ENCODE measurements around the gene DNPEP. TPM values are rescaled to one million over a fixed set of nuclear protein-coding genes. Genes with fewer than 3 reads are reported as not detected.

Gene DNPEP
- total RNA-seq, 6 experiments from 2014 or later, result 37.1 to 60.2 (median 47.0) TPM

DNA sequence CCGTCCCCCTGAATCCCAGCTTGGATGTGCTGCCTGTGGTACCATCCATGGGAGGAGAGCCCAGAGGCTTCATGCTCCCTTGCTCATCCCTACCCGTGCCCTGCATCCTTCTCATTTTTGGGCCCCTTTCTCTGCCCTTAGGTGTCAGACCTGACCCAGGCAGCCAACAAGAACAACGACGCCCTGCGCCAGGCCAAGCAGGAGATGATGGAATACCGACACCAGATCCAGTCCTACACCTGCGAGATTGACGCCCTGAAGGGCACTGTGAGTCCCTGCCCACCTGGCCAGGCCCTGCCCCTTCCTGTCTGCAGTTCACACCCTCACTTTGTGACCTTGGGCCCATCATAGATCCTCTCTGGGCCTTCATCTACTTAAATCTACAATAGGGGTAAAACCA lies 33.0 kb upstream of the DNPEP start:
- Histone ChIP-seq H3K4me1 (no peaks in the 10 kb centered on the region), H3K27me3 (peaks cover 0 to 12% of the 10 kb centered on the region in 2 donors), H3K4me3 (no peak overlapping the region), H3K36me3 (no peaks in the 10 kb centered on the region), H3K9me3 (no peaks in the 10 kb centered on the region), H3K27ac (no peak overlapping the region)
- DNase-seq, result no peak
- 76% methylated on average over 3 of the region's 8 CpGs for WGBS (ENCODE audit: insufficient coverage, low coverage, low lambda C conversion rate, missing lambda C conversion rate)
- TF ChIP-seq, protein P1, sequence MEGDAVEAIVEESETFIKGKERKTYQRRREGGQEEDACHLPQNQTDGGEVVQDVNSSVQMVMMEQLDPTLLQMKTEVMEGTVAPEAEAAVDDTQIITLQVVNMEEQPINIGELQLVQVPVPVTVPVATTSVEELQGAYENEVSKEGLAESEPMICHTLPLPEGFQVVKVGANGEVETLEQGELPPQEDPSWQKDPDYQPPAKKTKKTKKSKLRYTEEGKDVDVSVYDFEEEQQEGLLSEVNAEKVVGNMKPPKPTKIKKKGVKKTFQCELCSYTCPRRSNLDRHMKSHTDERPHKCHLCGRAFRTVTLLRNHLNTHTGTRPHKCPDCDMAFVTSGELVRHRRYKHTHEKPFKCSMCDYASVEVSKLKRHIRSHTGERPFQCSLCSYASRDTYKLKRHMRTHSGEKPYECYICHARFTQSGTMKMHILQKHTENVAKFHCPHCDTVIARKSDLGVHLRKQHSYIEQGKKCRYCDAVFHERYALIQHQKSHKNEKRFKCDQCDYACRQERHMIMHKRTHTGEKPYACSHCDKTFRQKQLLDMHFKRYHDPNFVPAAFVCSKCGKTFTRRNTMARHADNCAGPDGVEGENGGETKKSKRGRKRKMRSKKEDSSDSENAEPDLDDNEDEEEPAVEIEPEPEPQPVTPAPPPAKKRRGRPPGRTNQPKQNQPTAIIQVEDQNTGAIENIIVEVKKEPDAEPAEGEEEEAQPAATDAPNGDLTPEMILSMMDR (IDR thresholded peaks at IDR 0.05), result no peak
- TF ChIP-seq POLR2A (IDR thresholded peaks at IDR 0.05), result no peak
- intact Hi-C loops (cut with DNase I), result no loop called here
- no peak for ATAC-seq

DNA sequence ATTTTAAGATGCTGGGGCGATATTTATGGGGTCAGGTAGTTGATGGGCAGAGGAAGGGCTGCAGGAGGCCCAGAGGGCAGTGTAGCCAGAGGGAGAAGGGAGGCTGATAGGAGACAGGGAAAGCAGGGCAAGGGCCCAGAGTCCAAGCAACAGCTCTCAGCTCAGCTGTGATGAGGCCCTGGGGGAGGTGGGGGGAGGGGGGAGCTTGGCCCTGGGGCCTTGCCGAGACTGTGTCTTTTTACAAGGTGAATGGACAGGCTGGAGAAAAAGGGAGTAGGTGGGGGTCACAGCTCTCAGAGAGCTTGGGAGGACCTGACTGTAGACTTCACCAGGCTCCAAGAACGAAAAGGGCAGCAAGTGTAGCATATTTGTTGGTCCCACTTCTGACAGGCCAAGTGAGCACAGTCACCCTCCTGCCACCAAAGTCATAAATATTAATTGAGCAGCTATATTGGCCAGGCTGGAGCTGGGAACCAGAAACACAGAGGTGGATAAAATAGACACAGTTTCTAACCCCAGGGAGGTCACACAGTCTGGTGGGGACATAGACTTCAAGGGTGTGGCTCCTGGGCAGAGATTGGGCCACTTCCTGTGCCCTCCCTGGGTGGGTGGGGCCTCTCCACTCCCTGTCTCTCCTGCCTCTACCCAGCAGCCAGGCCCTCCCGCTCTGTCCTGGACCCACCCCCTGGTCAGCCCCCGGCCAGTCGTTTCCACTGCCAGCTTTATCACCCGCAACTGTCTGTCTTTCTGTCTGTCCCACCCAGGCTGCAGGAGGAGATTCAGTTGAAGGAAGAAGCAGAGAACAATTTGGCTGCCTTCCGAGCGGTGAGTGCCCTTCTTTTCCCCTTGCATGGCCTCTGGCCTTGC lies 31.9 kb upstream of the DNPEP start:
- Histone ChIP-seq H3K4me3 (no peak overlapping the region), H3K4me1 (no peaks in the 10 kb centered on the region), H3K27ac (no peak overlapping the region), H3K27me3 (peaks cover 0 to 12% of the 10 kb centered on the region in 2 donors), H3K36me3 (no peaks in the 10 kb centered on the region), H3K9me3 (no peaks in the 10 kb centered on the region)
- ATAC-seq (no peak), DNase-seq (no peak)
- WGBS (ENCODE audit: insufficient coverage, low coverage, low lambda C conversion rate, missing lambda C conversion rate), result 80% methylated on average over 8 of the region's 9 CpGs
- intact Hi-C loops (cut with DNase I), result no loop called here
- TF ChIP-seq, protein P1 (IDR thresholded peaks at IDR 0.05), result no peak
- no peak for TF ChIP-seq POLR2A (IDR thresholded peaks at IDR 0.05)

DNA sequence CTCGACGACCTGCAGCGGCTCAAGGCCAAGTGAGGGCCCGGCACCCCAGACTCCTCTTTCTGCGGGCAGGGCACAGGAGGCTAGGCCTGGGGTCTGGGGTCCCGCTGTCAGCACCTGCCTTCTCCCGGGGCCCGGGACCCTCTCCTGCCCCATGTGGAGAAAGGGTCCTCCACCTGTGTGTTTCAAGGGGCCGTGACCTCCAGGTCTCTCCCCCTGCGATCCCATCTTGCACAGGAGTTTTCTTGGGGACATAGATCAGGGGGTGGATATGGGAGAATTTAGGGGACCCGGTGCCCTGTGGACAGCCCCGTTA lies 31.3 kb upstream of the DNPEP start:
- Histone ChIP-seq H3K9me3 (no peaks in the 10 kb centered on the region), H3K27ac (no peak overlapping the region), H3K27me3 (peaks cover 0 to 12% of the 10 kb centered on the region in 2 donors), H3K36me3 (no peaks in the 10 kb centered on the region), H3K4me3 (no peak overlapping the region), H3K4me1 (no peaks in the 10 kb centered on the region)
- TF ChIP-seq POLR2A (IDR thresholded peaks at IDR 0.05), result no peak
- TF ChIP-seq, protein P1 (IDR thresholded peaks at IDR 0.05), result no peak
- ATAC-seq (no peak), DNase-seq (no peak)
- intact Hi-C loops (cut with DNase I), result no loop called here
- WGBS (ENCODE audit: insufficient coverage, low coverage, low lambda C conversion rate, missing lambda C conversion rate), result 58% methylated on average over 5 of the region's 12 CpGs

DNA sequence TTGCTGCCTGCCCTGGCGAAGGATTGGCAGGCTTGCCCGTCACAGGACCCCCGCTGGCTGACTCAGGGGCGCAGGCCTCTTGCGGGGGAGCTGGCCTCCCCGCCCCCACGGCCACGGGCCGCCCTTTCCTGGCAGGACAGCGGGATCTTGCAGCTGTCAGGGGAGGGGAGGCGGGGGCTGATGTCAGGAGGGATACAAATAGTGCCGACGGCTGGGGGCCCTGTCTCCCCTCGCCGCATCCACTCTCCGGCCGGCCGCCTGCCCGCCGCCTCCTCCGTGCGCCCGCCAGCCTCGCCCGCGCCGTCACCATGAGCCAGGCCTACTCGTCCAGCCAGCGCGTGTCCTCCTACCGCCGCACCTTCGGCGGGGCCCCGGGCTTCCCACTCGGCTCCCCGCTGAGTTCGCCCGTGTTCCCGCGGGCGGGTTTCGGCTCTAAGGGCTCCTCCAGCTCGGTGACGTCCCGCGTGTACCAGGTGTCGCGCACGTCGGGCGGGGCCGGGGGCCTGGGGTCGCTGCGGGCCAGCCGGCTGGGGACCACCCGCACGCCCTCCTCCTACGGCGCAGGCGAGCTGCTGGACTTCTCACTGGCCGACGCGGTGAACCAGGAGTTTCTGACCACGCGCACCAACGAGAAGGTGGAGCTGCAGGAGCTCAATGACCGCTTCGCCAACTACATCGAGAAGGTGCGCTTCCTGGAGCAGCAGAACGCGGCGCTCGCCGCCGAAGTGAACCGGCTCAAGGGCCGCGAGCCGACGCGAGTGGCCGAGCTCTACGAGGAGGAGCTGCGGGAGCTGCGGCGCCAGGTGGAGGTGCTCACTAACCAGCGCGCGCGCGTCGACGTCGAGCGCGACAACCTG lies 30.7 kb upstream of the DNPEP start, which contains the start of gene DES:
Gene DES (plus strand): TSS at position 223 of the 857 bp plus-strand sequence. CDS start 86 bp downstream, at position 309.
- TF ChIP-seq, protein P1 (IDR thresholded peaks at IDR 0.05), result no peak
- TF ChIP-seq POLR2A (IDR thresholded peaks at IDR 0.05), result no peak
- no peak within 1 kb of the TSS for H3K4me3 ChIP-seq
- H3K36me3 ChIP-seq, result no peaks in the 10 kb centered on the region
- H3K27ac ChIP-seq, result no peak within 1 kb of the TSS
- intact Hi-C loops (cut with DNase I), result no loop called here
- 8% methylated on average over 17 of the region's 98 CpGs for WGBS (ENCODE audit: insufficient coverage, low coverage, low lambda C conversion rate, missing lambda C conversion rate)
- peaks cover 0 to 12% of the 10 kb centered on the region in 2 donors for H3K27me3 ChIP-seq
- ATAC-seq, result no peak
- no peak for DNase-seq
- H3K4me1 ChIP-seq, result no peaks in the 10 kb centered on the region
- no peaks in the 10 kb centered on the region for H3K9me3 ChIP-seq

Data from right lobe of liver (tissue), 6 donors.